PC-3 (cell line): Measurements from ENCODE around the gene GIMD1. TPM values are rescaled to one million over a fixed set of nuclear protein-coding genes. Genes with fewer than 3 reads are reported as not detected.

Source experiments
- ATAC-seq: fragments of 200-7000 bp; cut with Tn5 transposase; 2 replicates; pipeline ENCODE4 v1.9.1; 2020; ENCODE audit warnings: mild to moderate bottlenecking, moderate library complexity
- BruUV-seq: library from RNA; stranded (reverse); fragments of 400-500 nt; replicated peaks from 2 replicates; lab custom pipeline; 2021; lab: Mats Ljungman, UMichigan
- CTCF ChIA-PET: fragments of 300-600 bp; sonication (Branson Sonifier 250); formaldehyde crosslinking; loops from one replicate; lab custom pipeline; 2022; ENCODE audit warnings: antibody characterized with exemption; lab: Charles Lee
- POLR2A ChIA-PET: fragments of 300-600 bp; sonication (Branson Sonifier 250); formaldehyde crosslinking; loops from one replicate; lab custom pipeline; 2022; ENCODE audit warnings: antibody characterized with exemption; ENCODE audit not compliant: unreplicated experiment; lab: Charles Lee
- DNase-seq: peaks from one replicate; pipeline ENCODE4 v3.0.0-alpha.2; 2015
- H2AFZ ChIP-seq: fragments of 300-600 bp; sonication (generic); 2 replicates; pipeline ENCODE4 v1.6.0; 2016; ENCODE audit warnings: antibody characterized with exemption, low read length
- H3F3A ChIP-seq: fragments of 300-600 bp; sonication (generic); one replicate; pipeline ENCODE4 v1.6.0; 2017; ENCODE audit warnings: antibody characterized with exemption, low read length, control low read depth, mild to moderate bottlenecking; ENCODE audit not compliant: unreplicated experiment
- H3K27ac ChIP-seq: fragments of 300-600 bp; sonication (generic); 2 replicates; pipeline ENCODE4 v1.5.1; 2016; ENCODE audit warnings: mild to moderate bottlenecking, low read length
- H3K27me3 ChIP-seq: fragments of 300-600 bp; sonication (generic); 2 replicates; pipeline ENCODE4 v1.6.1; 2016; ENCODE audit warnings: low read length, mixed read lengths
- H3K36me3 ChIP-seq: fragments of 300-600 bp; sonication (generic); 2 replicates; pipeline ENCODE4 v1.6.1; 2016; ENCODE audit warnings: low read depth, mixed run types, low read length, mixed read lengths
- H3K4me1 ChIP-seq: fragments of 300-600 bp; sonication (generic); 2 replicates; pipeline ENCODE4 v1.5.1; 2016; ENCODE audit warnings: low read length; ENCODE audit not compliant: insufficient read depth
- H3K4me2 ChIP-seq: fragments of 300-600 bp; sonication (generic); 2 replicates; pipeline ENCODE4 v1.6.0; 2016; ENCODE audit warnings: low read length
- H3K4me3 ChIP-seq: fragments of 300-600 bp; sonication (generic); 2 replicates; pipeline ENCODE4 v1.5.1; 2016; ENCODE audit warnings: mild to moderate bottlenecking, low read length, mixed read lengths
- H3K79me2 ChIP-seq: fragments of 300-600 bp; sonication (generic); 2 replicates; pipeline ENCODE4 v1.6.1; 2017; ENCODE audit warnings: low read length, mixed read lengths
- H3K9ac ChIP-seq: fragments of 300-600 bp; sonication (generic); 2 replicates; pipeline ENCODE4 v1.6.0; 2016; ENCODE audit warnings: mild to moderate bottlenecking, low read length
- H3K9me2 ChIP-seq: fragments of 300-600 bp; sonication (generic); replicated peaks from 2 replicates; pipeline ENCODE4 v1.6.1; 2016; ENCODE audit warnings: mixed run types, low read length, mixed read lengths
- H3K9me3 ChIP-seq: fragments of 300-600 bp; sonication (generic); 2 replicates; pipeline ENCODE4 v1.6.1; 2016; ENCODE audit warnings: low read length, mixed read lengths
- H4K20me1 ChIP-seq: fragments of 300-600 bp; sonication (generic); 2 replicates; pipeline ENCODE4 v1.6.1; 2016; ENCODE audit warnings: low read length, mixed read lengths
- CTCF ChIP-seq: fragments of 300-600 bp; sonication (generic); conservative IDR thresholded peaks from 2 replicates; pipeline ENCODE4 v1.5.1; 2017; ENCODE audit warnings: antibody characterized with exemption, low read depth, mild to moderate bottlenecking, low read length
- EZH2 ChIP-seq: fragments of 300-600 bp; sonication (generic); IDR thresholded peaks from one replicate; pipeline ENCODE4 v1.6.1; 2017; ENCODE audit warnings: antibody characterized with exemption, mild to moderate bottlenecking, low read length; ENCODE audit not compliant: unreplicated experiment
- EZH2phosphoT487 ChIP-seq: fragments of 300-600 bp; sonication (generic); IDR thresholded peaks from 2 replicates; pipeline ENCODE4 v1.6.1; 2018; ENCODE audit warnings: mild to moderate bottlenecking, antibody characterized with exemption, low read length, borderline replicate concordance
- intact Hi-C: fragments of 100-400 bp; cut with micrococcal nuclease; formaldehyde crosslinking; loops from 2 replicates; pipeline ENCODE4 v1.9.0; 2023
- total RNA-seq: library from RNA; depleted of rRNA; stranded (reverse); fragments of >200 nt; gene quantifications from 2 replicates; pipeline ENCODE4 v1.2.3, GENCODE V29; 2014

GIMD1 gene
- total RNA-seq, 1 experiment from 2014 or later: 0.22 TPM

- H2AFZ ChIP-seq: no peak overlapping the region
- ATAC-seq: no peak
- no peaks in the 10 kb centered on the region for H3K4me1 ChIP-seq
- no peak overlapping the region for H3K4me3 ChIP-seq
- H3K36me3 ChIP-seq: no peaks in the 10 kb centered on the region
- no peaks in the 10 kb centered on the region for H3K27me3 ChIP-seq
- no peaks in the 10 kb centered on the region for H3K9me3 ChIP-seq
- ChIA-PET POLR2A (no interaction called here), CTCF (no interaction called here)
- H4K20me1 ChIP-seq: no peaks in the 10 kb centered on the region
- no peak for TF ChIP-seq EZH2
- TF ChIP-seq CTCF: no peak
- TF ChIP-seq EZH2phosphoT487: no peak
- DNase-seq: no peak
- H3K9me2 ChIP-seq: no peaks in the 10 kb centered on the region
- H3F3A ChIP-seq: no peaks in the 10 kb centered on the region
- no TSS peak for BruUV-seq
- H3K9ac ChIP-seq: no peak overlapping the region
- intact Hi-C loops: no loop called here
- no peaks in the 10 kb centered on the region for H3K79me2 ChIP-seq
- no peak overlapping the region for H3K4me2 ChIP-seq
- H3K27ac ChIP-seq: no peak overlapping the region
Measured at GRCh38 chr4:106385853-106386393, 17.3 kb upstream of the GIMD1 start.

- H2AFZ ChIP-seq: no peak overlapping the region
- no peak for DNase-seq
- H3K4me2 ChIP-seq: no peak overlapping the region
- ChIA-PET CTCF (no interaction called here), POLR2A (no interaction called here)
- H3K27ac ChIP-seq: no peak overlapping the region
- no peaks in the 10 kb centered on the region for H3F3A ChIP-seq
- no peak overlapping the region for H3K4me3 ChIP-seq
- intact Hi-C loops: no loop called here
- no peaks in the 10 kb centered on the region for H4K20me1 ChIP-seq
- H3K4me1 ChIP-seq: no peaks in the 10 kb centered on the region
- no peaks in the 10 kb centered on the region for H3K36me3 ChIP-seq
- no peak for ATAC-seq
- H3K9ac ChIP-seq: no peak overlapping the region
- BruUV-seq: no TSS peak
- no peaks in the 10 kb centered on the region for H3K27me3 ChIP-seq
- no peaks in the 10 kb centered on the region for H3K79me2 ChIP-seq
- no peaks in the 10 kb centered on the region for H3K9me3 ChIP-seq
- no peaks in the 10 kb centered on the region for H3K9me2 ChIP-seq
- TF ChIP-seq EZH2phosphoT487: no peak
- TF ChIP-seq CTCF: no peak
- TF ChIP-seq EZH2: no peak
Measured at GRCh38 chr4:106384878-106385277, 16.3 kb upstream of the GIMD1 start.

GRCh38 chr4:106380179-106380578, 11.6 kb upstream of the GIMD1 start:
- no peaks in the 10 kb centered on the region for H3F3A ChIP-seq
- no peaks in the 10 kb centered on the region for H3K9me3 ChIP-seq
- no peaks in the 10 kb centered on the region for H3K27me3 ChIP-seq
- ATAC-seq (no peak), DNase-seq (no peak)
- no peak overlapping the region for H3K27ac ChIP-seq
- no peak for TF ChIP-seq EZH2
- TF ChIP-seq CTCF: no peak
- TF ChIP-seq EZH2phosphoT487: no peak
- H3K79me2 ChIP-seq: no peaks in the 10 kb centered on the region
- no peaks in the 10 kb centered on the region for H3K4me1 ChIP-seq
- no peaks in the 10 kb centered on the region for H3K36me3 ChIP-seq
- H3K4me3 ChIP-seq: no peak overlapping the region
- H4K20me1 ChIP-seq: no peaks in the 10 kb centered on the region
- intact Hi-C loops: no loop called here
- no TSS peak for BruUV-seq
- CTCF ChIA-PET: no interaction called here
- H3K4me2 ChIP-seq: no peak overlapping the region
- no peak overlapping the region for H2AFZ ChIP-seq
- no peaks in the 10 kb centered on the region for H3K9me2 ChIP-seq
- H3K9ac ChIP-seq: no peak overlapping the region
- POLR2A ChIA-PET: no interaction called here
